OCI-LY1 (cell line): ENCODE data around the gene MLX.

Source experiments
- EZH2 ChIP-seq: fragments of 200-600 bp; sonication (generic), shearing (Covaris generic); IDR thresholded peaks from 2 replicates; pipeline ENCODE4 v1.8.0; 2017; ENCODE audit warnings: borderline replicate concordance, mixed run types, mild to moderate bottlenecking, antibody characterized with exemption, low read length, moderate library complexity, mixed read lengths
- TF ChIP-seq, protein P1 (sequence below): fragments of 200-600 bp; sonication (generic), shearing (Covaris generic); IDR thresholded peaks from 2 replicates; pipeline ENCODE4 v1.5.1; 2017; ENCODE audit warnings: mild to moderate bottlenecking, antibody characterized with exemption, low read length, moderate library complexity, mixed read lengths

DNA sequence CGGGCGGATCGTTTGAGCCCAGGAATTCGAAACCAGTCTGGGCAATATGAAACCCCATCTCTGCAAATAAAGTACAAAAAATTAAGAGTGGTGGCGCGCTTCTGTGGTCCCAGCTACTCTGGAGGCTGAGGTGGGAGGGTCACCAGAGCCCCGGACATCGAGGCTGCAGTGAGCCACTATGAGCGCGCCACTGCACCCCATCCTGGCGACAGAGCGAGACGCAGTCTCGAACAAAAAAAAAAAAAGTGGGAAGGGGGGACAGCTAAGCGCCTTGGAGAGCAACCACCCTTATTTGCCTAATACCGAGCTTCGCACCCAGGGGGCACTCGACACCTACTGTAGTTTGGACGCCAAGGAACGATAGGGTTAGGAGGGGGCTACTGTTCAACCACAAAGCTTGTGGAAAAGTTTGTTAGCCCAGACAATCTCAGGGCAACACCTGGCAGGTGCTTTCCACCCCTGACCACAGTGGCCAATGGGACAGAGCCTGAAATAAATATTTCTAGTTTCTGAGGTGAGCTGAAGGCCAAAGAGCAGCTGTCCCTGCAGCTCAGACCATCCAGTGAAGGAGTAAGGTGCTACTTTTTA is 11.5 kb downstream of the MLX start:
- TF ChIP-seq, protein P1, sequence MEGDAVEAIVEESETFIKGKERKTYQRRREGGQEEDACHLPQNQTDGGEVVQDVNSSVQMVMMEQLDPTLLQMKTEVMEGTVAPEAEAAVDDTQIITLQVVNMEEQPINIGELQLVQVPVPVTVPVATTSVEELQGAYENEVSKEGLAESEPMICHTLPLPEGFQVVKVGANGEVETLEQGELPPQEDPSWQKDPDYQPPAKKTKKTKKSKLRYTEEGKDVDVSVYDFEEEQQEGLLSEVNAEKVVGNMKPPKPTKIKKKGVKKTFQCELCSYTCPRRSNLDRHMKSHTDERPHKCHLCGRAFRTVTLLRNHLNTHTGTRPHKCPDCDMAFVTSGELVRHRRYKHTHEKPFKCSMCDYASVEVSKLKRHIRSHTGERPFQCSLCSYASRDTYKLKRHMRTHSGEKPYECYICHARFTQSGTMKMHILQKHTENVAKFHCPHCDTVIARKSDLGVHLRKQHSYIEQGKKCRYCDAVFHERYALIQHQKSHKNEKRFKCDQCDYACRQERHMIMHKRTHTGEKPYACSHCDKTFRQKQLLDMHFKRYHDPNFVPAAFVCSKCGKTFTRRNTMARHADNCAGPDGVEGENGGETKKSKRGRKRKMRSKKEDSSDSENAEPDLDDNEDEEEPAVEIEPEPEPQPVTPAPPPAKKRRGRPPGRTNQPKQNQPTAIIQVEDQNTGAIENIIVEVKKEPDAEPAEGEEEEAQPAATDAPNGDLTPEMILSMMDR: peak; percentile 88
- TF ChIP-seq EZH2: no peak
